HG03159 (cell line): ENCODE data around the gene NCBP1.
"Not testable (repeated sequence)": the region's sequence is repeated elsewhere in the genome, so short reads cannot be mapped to it uniquely, and the experiment has no call there.

Experiments used
- ATAC-seq: cut with Tn5 transposase; IDR thresholded peaks from one replicate; pipeline ENCODE4 v1.9.1; 2021; ENCODE audit warnings: mild to moderate bottlenecking, moderate library complexity; ENCODE audit not compliant: unreplicated experiment

The NCBP1 gene

DNA sequence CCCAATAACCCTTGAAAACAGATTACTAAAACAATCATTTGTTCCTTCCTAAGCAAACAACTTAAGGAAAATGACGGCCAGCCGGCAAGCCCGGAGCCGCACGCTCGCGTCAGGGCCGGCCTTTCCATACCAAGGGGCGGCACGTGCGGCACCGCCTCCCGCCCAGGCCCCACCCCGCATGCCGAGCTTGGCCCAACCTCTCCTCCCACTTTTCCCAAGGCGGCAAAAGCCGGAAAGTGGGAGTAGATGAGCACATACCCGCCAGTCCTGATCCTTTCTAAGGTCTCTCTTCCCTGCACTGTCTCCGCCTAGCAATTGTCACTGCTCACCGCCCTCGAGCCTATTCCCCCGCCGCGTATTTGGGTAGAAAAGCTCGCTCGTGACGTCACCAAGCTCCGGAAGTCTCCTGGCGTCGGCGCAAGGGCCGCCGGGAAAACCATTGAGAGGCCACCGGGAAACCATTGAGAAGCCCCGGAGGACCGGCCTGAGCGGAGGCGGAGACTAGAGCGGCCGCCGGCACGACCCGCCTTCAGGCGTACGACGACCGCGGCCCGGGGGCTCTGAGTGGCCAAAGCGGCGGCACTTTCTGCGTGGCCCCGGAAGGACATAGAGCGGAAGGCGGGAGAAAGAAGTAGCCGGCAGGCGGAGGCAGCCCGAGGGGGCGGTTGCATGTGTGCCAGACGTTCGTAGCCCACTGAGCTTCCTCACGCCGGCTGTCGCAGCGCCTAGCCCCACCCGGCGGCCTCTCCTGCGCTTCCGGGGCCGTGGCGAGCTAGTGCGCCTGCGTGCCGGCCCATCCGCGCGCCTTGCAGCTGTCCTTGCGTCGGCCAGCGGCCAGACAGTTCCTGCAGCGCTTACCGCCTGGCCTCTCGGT is at the start of gene NCBP1, which contains the start of gene TSTD2:
NCBP1 (plus strand) TSS at position 837 of the 874 bp plus-strand sequence. CDS start 61 bp downstream, outside the sequence.
TSTD2 (minus strand) TSS at position 384 of the 874 bp plus-strand sequence. CDS start 5,806 bp downstream, outside the sequence.
- peak; percentile 84 for ATAC-seq

GRCh38 chr9:97584778-97585177 is 48.8 kb upstream of the NCBP1 start:
- ATAC-seq = not testable (repeated sequence)

- ATAC-seq = not testable (repeated sequence)
Measured at GRCh38 chr9:97586909-97587308, 46.7 kb upstream of the NCBP1 start.

GRCh38 chr9:97591535-97591934 is 42.1 kb upstream of the NCBP1 start:
- no peak for ATAC-seq

DNA sequence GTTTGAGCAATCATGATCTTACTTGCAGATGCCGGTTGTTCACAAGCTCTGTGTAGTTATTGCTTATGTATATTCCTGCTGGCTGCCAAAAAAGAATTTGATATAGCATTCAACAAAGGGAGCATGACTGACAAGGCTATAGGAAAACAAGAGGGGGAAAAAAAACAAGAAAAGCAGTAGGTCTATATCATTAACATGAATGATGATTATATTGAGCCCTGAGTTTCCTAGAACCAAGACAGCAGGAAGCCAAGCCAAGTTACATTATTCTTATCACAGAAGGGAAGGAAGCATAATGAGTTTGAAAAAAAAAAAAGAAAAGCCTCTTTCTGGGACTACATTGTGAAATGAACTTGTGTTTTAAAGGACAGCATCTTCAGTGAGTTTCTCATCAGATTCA is 41.5 kb upstream of the NCBP1 start:
- ATAC-seq = no peak

- no peak for ATAC-seq
Measured at GRCh38 chr9:97593960-97594359, 39.7 kb upstream of the NCBP1 start.

- ATAC-seq = no peak
Measured at GRCh38 chr9:97594381-97594921, 39.2 kb upstream of the NCBP1 start.

DNA sequence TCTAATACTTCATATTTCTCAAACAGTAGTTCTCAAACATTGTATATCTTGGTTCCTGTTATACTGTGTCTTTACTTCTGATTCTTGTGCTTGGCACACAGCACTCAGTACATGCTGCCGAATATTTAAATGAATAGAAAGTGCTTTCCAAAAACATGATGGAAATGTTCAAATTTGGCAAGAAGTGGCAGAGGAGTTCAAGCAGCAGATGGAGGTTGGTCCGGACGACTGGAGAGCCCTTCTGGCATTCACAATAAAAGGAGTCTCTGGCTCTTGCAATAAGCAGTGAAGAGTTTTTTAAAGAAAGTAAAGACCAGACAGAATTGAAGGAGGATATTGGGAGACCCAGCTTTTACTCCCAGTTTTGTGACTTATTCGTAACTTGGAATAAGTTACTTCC is 36.7 kb upstream of the NCBP1 start:
- no peak for ATAC-seq

DNA sequence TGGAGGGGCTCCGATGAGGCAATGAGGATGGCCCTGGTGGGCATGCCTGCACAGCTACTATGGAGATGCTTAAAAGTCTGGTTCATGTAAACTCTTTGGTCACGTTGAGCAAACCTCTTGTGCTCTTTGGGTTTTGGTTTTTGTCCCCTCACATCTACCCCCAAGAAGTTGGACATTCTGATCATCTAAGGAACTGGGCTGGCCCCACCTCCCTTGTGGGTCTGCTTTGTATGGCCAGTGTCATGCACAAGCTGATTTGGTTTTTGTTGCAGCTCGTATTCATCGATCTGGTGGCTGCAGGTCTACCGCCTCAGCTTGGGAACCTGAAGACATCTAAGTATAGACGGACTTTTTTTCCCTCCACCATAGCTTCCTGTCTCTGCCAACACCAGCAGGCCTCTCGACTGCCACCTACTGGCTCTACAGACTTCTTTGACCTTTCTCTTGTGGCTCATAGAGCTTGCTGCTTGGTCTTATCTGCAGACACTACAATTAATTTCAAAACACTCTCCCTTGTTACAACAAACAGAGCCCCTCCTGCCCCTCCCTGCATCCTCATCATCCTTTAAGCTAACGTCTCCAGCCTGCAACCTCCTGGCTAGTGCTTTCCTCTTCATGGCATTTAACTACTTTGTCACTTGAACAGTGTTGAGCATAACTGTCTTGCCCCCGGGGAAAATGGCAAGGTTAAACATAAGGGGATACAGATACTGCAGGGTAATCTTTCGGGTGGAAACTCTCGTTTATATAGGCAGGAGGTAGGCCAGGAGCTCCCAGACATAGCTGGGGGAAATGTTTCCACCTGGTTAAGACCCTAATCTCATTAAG is 34.9 kb upstream of the NCBP1 start:
- ATAC-seq = peak; percentile 84

DNA sequence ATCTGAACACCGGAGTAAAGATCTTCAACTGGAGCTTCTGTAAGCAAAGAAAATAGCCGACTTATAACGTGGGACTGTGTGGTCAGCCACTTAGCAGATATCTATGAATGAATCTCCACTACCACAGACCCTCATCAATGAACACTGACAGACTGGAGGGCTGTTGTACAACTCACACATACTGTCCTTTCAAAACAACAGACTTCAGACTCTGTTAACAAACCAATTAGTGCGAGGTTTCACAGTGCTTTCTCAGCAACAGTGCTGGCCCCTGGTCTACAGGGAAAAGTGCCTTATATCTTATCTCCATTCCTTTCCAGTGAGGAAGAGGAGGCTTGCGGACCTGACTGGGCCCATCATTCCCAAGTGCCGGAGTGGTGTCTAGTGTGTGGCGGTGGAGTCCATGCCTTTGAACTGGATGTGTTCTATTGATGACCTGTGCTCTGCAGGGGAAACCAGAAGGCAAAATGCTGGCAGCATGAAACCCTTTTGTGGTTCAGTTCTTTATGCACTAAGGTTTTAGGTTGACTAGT is 34.2 kb upstream of the NCBP1 start:
- no peak for ATAC-seq

GRCh38 chr9:97600531-97601227 is 32.9 kb upstream of the NCBP1 start:
- no peak for ATAC-seq

DNA sequence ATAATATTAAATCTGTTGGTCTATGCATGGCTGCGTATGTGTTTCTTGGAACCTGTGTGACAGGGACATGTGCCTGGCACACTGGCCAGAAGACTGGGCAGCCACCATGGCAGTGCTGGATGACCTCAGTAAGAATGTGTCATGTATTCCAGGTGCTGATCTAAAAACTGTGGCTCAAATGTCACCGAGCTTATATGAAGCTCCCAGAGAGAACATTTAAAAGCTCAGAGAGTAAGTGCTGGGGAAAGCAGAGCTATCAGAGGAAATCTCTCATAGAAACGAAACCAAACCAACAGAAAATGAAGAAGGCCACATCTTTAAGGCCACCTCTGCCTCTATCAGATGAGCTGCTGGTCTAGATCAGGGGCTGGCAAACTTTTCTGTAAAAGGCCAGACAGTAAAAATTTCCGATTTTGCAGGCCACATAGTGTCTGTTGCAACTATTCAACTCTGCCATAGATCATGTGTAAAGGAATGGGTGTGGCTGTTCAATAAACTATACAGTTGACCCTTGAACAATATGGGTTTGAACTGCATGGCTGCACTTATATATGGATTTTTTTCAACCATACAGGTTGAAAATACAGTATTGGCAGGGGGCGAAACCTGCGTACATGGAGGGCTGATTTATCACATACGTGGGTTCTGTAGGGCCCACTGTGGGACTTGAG is 32.3 kb upstream of the NCBP1 start:
- ATAC-seq = no peak

GRCh38 chr9:97602430-97602829 is 31.2 kb upstream of the NCBP1 start:
- no peak for ATAC-seq

GRCh38 chr9:97604901-97605645 is 28.5 kb upstream of the NCBP1 start:
- ATAC-seq = no peak

DNA sequence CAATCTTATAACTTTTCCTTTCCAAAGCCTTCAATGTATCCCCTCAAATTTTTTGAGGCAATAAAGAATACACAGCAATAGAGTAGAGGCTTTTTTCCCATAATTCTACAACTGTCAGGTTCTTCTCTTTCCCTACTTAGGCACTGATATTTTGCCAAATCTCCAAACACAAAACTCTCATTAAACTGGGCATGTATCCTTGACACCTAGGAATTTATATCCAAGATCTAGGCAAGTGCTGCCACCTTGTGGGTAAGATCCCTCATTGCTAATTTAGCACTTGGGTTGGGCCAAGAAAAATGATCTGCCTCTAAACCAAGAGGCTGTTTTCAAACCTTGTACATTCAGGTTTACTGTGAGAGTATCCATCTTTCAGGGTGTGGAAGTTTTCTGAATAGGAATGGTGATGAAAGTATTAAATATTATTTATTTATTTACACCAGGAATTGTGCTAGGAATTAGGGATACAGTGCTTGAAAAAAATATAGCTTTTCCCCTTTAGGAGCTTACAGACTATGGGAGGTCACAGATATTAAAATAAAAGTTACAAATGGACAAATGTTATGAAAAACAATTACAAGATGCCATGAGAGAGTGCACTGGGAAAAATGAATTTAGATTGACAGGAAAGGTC is 18.1 kb upstream of the NCBP1 start:
- no peak for ATAC-seq

- ATAC-seq = peak; percentile 66
Measured at GRCh38 chr9:97617939-97618416, 15.6 kb upstream of the NCBP1 start.

DNA sequence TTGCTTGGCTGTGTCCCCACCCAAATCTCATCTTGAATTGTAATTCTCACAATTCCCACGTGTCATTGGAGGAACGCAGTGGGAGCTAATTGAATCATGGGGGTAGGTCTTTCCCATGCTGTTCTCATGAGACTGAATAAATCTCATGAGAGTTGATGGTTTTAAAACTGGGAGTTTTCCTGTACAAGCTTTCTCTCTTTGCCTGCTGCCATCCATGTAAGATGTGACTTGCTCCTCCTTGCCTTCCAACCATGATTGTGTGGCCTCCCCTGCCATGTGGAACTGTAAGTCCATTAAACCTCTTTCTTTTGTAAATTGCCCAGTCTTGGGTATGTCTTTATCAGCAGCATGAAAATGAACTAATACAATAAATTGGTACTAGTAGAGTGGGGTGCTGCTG is 13.6 kb upstream of the NCBP1 start:
- ATAC-seq = not testable (repeated sequence)

DNA sequence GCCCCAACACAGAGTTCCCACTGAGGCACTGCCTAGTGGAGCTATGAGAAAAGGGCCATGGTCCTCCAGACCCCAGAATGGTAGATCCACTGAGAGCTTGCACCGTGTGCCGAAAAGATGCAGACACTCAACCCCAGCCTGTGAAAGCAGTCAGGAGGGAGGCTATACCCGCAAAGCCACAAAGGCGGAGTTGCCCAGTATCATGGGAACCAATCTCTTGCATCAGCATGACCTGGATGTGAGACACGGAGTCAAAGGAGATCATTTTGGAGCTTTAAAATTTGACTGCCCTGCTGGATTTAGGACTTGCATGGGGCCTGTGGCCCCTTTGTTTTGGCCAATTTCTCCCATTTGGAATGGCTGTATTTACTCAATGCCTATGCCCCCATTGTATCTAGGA is 11.1 kb upstream of the NCBP1 start:
- ATAC-seq = not testable (repeated sequence)

DNA sequence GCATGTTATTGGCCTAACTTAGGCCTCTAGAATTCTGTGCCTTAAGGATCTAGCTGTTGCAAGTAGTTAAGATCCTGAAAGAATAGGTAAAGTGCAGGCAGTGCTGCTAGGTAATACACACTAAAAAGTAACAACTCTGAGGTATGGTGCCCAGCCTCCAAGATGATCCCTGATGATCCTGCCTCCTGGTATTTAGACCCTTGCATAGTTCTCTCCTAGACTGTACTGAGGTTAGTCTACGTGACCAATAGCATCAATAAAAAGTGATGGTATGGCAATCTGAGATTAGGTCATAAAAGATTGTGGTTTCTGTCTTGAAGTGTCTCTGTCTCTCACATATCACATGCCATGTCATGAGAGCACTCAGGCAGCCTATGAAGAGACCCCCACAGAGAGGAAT is 9.7 kb upstream of the NCBP1 start:
- no peak for ATAC-seq
